AG08396 (cell line): ENCODE measurements around the gene FAS.

Experiments used
- DNase-seq: peaks from one replicate; pipeline ENCODE4 v3.0.0; 2012; ENCODE audit warnings: low spot score, mixed read lengths

FAS gene

DNA sequence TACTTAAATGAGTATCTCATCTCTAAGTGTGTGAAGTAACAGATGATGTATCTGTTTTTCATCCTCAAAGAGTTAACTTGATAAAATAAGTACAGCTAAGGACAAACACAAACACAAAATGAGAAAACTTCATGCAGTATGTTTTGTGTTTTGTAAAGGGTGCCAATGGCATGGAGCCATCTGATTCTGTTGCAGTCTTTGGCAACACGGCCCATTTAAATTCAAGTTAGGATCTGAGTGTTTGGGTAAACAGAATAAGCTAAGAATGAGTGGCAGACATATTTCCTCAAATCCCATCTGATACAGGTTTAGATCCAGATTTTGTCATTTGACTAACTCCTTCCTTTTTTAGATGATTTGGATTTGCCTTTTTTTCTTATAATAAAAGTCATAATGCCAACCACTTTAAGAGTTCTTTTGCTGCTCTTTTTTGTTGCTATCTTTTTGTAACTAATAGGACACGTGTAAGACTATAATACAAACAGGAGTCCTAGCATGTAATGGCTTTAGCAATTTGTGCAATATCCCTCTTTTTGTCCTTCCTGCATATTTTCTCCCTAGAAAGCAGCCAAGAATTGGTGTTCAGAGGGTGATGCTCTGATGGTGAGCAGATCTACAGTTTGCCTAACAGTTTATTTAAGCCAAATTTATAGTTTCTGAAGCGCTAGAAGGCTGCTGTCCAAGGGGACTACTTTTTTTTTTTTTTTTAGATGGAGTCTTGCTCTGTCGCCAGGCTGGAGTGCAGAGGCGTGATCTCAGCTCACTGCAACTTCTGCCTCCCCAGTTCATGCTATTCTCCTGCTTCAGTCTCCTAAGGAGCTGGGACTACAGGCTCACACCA, 19.2 kb upstream of the FAS start:
- DNase-seq: no peak

- no peak for DNase-seq
These were observed 16.6 kb upstream of the FAS start for GRCh38 chr10:88974012-88974411.

- DNase-seq: no peak
These were observed 15.9 kb upstream of the FAS start for GRCh38 chr10:88974446-88975376.

DNA sequence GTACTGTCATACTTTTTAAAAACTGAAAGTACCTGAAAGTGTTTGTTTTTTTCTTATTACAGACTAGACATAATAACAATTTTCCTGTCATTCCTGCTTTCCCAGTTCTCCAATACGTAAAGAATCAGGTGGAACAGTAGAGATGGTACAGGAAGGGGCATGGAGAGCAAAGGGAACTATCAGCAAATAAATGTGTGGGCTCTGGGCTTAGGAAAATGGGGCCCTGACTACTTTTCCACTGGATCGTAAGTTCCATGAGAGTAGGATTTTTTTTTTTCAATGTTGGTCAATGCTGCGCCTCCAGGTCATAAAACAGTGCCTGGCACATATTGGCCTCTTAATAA, 15.2 kb upstream of the FAS start:
- no peak for DNase-seq

GRCh38 chr10:88978463-88978862, 12.1 kb upstream of the FAS start:
- DNase-seq: no peak

GRCh38 chr10:88979153-88979562, 11.4 kb upstream of the FAS start:
- DNase-seq: peak; percentile 77

- DNase-seq: no peak
These were observed 11.0 kb upstream of the FAS start for GRCh38 chr10:88979603-88980002.

- DNase-seq: no peak
These were observed 10.4 kb upstream of the FAS start for GRCh38 chr10:88980247-88980646.

DNA sequence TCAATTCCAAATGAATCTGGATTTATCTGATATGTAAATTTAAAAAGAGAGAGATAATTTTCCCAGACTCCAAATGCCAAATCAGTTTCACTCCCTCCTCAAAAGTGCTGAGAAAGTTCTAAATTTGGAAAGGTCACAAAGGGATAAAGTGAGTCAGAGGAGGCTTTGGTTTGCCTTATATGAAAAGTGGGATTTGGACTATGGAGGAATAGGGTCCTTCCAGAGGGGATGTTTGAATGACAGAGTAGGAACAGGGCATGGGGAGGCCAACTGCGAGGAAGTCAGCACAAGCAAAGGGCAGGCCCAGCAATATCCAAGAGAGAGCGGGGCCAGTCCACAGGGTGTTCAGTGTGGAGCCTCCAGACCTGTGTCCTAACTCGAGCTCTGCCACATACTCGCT, 9.8 kb upstream of the FAS start:
- DNase-seq: no peak

DNA sequence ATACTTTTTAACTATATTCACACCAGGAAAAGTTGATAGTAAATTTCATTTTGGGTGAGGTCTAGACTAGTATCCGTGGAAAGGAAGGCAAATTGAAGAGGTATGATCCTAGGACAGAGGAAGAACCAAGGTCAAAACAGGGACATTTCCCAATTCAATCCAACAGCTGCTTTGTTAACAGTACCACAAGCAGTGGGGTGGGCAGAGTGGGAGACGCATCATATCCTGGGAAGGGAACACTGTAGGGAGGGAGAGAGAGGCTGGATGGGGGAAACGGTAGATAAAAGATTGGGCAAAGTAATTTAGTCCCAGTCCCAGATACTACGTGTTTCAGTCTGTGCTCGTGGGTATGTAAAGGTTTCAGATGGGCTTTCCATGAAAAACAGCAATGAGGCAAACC, 9.2 kb upstream of the FAS start:
- DNase-seq: no peak

GRCh38 chr10:88982366-88982765, 8.2 kb upstream of the FAS start:
- no peak for DNase-seq

DNA sequence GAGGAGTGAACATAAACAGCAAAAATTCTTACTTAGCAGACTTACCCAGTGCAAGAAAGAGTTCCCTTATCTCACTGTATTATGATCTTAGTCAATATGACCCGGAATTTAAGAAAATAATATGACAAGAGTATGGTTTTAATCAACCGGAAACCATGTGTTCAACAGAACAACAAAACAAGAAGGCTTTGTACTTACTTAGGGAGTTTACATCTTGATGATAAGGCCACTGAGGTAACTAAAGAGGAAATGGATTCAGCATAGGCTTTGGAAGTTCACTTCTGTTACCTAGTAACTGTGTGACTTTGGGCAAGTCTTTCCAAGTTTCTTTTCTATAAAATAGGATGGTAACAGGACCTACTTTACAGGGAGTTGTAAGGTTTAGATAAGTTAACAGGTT, 7.4 kb upstream of the FAS start:
- no peak for DNase-seq

- no peak for DNase-seq
These were observed 6.7 kb upstream of the FAS start for GRCh38 chr10:88983939-88984338.

- DNase-seq: no peak
These were observed 6.1 kb upstream of the FAS start for GRCh38 chr10:88984525-88984924.

DNA sequence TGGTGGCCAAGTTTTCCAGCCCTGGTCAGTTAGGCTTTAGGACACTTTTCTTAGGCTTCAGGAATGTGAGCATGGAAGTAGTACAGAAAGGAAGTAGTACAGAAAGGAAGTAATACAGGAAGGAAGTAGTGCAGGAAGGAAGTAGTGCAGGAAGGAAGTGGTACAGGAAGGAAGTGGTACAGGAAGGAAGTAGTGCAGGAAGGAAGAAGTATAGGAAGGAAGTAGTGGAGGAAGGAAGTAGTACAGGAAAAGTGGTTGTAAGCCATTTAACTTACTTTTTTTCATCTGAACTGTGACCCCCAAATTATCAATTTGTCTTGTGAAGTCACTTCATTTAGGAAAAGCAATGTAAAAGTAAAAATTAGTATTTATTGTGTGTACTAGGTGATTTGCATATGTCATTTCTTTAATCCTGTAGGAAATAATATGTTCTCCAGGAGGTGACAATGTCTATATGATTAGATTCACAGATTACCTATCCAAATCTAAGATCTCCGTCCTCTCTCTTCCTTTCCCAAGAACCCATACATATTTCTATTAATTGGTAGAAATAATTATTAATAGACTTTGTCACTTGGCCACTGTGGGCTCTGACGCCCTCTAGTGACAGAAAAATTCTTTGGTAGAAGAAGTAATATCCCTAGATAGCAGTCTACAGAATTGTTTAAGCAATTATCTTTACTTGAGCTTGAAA, 3.9 kb upstream of the FAS start:
- peak; percentile 28 for DNase-seq

DNA sequence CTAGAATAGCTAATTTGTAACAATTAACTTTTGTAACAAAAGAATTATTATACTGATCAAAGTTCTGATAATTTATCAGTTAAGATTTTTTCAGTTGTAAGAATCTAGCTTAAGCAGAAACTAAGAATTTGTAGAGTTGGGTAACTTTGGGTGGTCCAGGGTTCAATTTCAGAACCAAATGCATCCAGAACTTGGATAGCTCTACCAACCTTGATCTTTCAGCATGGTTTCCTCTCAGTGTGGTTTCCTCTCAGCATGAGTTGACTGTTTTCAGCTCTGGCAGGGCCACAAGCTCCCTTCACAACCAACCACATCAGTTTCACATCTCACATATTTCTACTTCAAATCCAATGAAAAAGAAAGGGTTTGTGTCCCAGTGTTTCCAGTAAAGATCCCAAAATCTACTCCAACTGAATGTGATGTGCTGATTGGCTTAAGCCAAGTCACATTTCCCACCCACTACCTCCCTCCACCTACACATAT, 3.3 kb upstream of the FAS start:
- no peak for DNase-seq

GRCh38 chr10:88987840-88988239, 2.8 kb upstream of the FAS start:
- no peak for DNase-seq

- DNase-seq: no peak
These were observed 1.2 kb upstream of the FAS start for GRCh38 chr10:88989423-88989822.

GRCh38 chr10:88989824-88990383, 694 bp upstream of the FAS start:
- DNase-seq: peak; percentile 68

DNA sequence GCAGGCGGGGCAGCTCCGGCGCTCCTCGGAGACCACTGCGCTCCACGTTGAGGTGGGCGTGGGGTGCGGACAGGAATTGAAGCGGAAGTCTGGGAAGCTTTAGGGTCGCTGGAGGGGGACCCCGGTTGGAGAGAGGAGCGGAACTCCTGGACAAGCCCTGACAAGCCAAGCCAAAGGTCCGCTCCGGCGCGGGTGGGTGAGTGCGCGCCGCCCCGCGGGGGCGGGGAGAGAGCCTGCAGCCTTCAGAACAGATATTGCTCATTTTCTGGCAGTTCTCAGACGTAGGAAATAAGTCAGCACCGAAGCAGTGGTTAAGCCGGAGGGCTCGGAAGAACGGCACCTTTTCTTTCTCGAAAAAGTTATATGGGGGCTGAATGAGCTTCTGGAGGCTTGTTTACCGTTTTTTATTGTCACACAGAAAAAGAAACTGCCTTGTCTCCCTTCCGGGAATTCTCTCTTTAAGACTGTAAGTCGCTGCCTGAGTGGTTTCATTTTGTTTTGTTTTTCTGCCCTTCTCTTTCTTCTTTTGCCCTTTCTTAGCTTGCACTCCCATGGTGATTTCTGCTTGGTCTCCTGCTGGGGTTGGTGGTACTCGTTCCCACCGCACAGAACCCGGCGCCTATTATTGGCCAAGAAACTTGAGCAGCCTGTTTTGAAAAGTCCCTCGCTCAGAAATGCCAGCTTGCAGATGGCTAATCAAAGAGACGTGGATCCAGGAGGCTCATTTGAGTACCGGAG, 732 bp downstream of the FAS start:
- DNase-seq: peak; percentile 68

GRCh38 chr10:88991899-88992320, 1.3 kb downstream of the FAS start:
- peak; percentile 38 for DNase-seq
